Raji (cell line): ENCODE results near the gene CALCOCO2.

ENCODE experiments used
- POLR2A ChIP-seq: IDR thresholded peaks from 2 replicates; pipeline ENCODE4 v1.6.1; 2011; ENCODE audit warnings: low read depth, low read length, control low read depth; ENCODE audit not compliant: insufficient read depth

Gene CALCOCO2

GRCh38 chr17:48892940-48893645 is 62.3 kb downstream of the CALCOCO2 start:
- no peak for TF ChIP-seq POLR2A

GRCh38 chr17:48893646-48894508 is 63.0 kb downstream of the CALCOCO2 start:
- TF ChIP-seq POLR2A: no peak

GRCh38 chr17:48894886-48895285 is 64.1 kb downstream of the CALCOCO2 start:
- TF ChIP-seq POLR2A: no peak

- no peak for TF ChIP-seq POLR2A
These were observed 70.4 kb downstream of the CALCOCO2 start for GRCh38 chr17:48901241-48901640.

- TF ChIP-seq POLR2A: no peak
These were observed 72.6 kb downstream of the CALCOCO2 start for GRCh38 chr17:48903401-48903800.

- TF ChIP-seq POLR2A: no peak
These were observed 73.6 kb downstream of the CALCOCO2 start for GRCh38 chr17:48904428-48904827.

GRCh38 chr17:48905987-48906515 is 75.2 kb downstream of the CALCOCO2 start:
- no peak for TF ChIP-seq POLR2A

GRCh38 chr17:48907713-48908046 is 76.8 kb downstream of the CALCOCO2 start:
- TF ChIP-seq POLR2A: no peak

GRCh38 chr17:48908047-48908843 is 77.4 kb downstream of the CALCOCO2 start, which contains the start of gene UBE2Z:
Gene UBE2Z, plus strand, starts transcription at chr17:48908407. Its CDS starts 97 bp downstream, at chr17:48908504.
- TF ChIP-seq POLR2A: peak; percentile 92

GRCh38 chr17:48908853-48909394 is 78.1 kb downstream of the CALCOCO2 start:
- no peak for TF ChIP-seq POLR2A

GRCh38 chr17:48909783-48910182 is 78.9 kb downstream of the CALCOCO2 start:
- no peak for TF ChIP-seq POLR2A

GRCh38 chr17:48910370-48910769 is 79.5 kb downstream of the CALCOCO2 start:
- no peak for TF ChIP-seq POLR2A

- TF ChIP-seq POLR2A: no peak
These were observed 81.6 kb downstream of the CALCOCO2 start for GRCh38 chr17:48912476-48912875.
